HG02763 (cell line): ENCODE results near the gene IHH.

ENCODE experiments used
- ATAC-seq: cut with Tn5 transposase; IDR thresholded peaks from one replicate; pipeline ENCODE4 v1.9.1; 2021; ENCODE audit warnings: mild to moderate bottlenecking, moderate library complexity; ENCODE audit not compliant: unreplicated experiment

Gene IHH

GRCh38 chr2:219060821-219061791, at the start of gene IHH:
Gene IHH, minus strand, starts transcription at chr2:219060921. Its CDS starts 454 bp downstream, at chr2:219060467.
- no peak for ATAC-seq

- ATAC-seq: no peak
These were observed 48.8 kb upstream of the IHH start for GRCh38 chr2:219109471-219109870.

- ATAC-seq: no peak
These were observed 47.0 kb upstream of the IHH start for GRCh38 chr2:219107758-219108157.

- no peak for ATAC-seq
These were observed 45.5 kb upstream of the IHH start for GRCh38 chr2:219106251-219106650.

GRCh38 chr2:219104107-219105035, 43.6 kb upstream of the IHH start:
- no peak for ATAC-seq

GRCh38 chr2:219099329-219099728, 38.6 kb upstream of the IHH start:
- no peak for ATAC-seq

GRCh38 chr2:219095406-219095935, 34.8 kb upstream of the IHH start:
- no peak for ATAC-seq

- ATAC-seq: no peak
These were observed 33.5 kb upstream of the IHH start for GRCh38 chr2:219094171-219094570.

- no peak for ATAC-seq
These were observed 29.9 kb upstream of the IHH start for GRCh38 chr2:219090436-219091299.

GRCh38 chr2:219089330-219089729, 28.6 kb upstream of the IHH start:
- ATAC-seq: no peak

- ATAC-seq: no peak
These were observed 27.1 kb upstream of the IHH start for GRCh38 chr2:219087848-219088247.

GRCh38 chr2:219087361-219087760, 26.6 kb upstream of the IHH start:
- ATAC-seq: no peak

- ATAC-seq: no peak
These were observed 25.5 kb upstream of the IHH start for GRCh38 chr2:219086196-219086595.

GRCh38 chr2:219084791-219085190, 24.1 kb upstream of the IHH start:
- no peak for ATAC-seq

- no peak for ATAC-seq
These were observed 21.7 kb upstream of the IHH start for GRCh38 chr2:219082332-219082958.

GRCh38 chr2:219081701-219082331, 21.1 kb upstream of the IHH start:
- no peak for ATAC-seq

GRCh38 chr2:219081096-219081495, 20.4 kb upstream of the IHH start:
- ATAC-seq: no peak

- ATAC-seq: no peak
These were observed 18.7 kb upstream of the IHH start for GRCh38 chr2:219079417-219079816.

- no peak for ATAC-seq
These were observed 18.2 kb upstream of the IHH start for GRCh38 chr2:219078951-219079350.
